Measurements from ENCODE around the gene CACNA1C.

CACNA1C gene

GRCh38 chr12:2553388-2554126, 500.8 kb downstream of the CACNA1C start:
- Histone ChIP-seq H3K27ac (no peak overlapping the region), H3K36me3 (replicated peaks) (no peaks in the 10 kb centered on the region), H3K4me3 (ENCODE audit: low read depth, low read length) (no peak overlapping the region), H3K27me3 (replicated peaks) (no peaks in the 10 kb centered on the region)
- DNase-seq: no peak
- TF ChIP-seq, protein P1, sequence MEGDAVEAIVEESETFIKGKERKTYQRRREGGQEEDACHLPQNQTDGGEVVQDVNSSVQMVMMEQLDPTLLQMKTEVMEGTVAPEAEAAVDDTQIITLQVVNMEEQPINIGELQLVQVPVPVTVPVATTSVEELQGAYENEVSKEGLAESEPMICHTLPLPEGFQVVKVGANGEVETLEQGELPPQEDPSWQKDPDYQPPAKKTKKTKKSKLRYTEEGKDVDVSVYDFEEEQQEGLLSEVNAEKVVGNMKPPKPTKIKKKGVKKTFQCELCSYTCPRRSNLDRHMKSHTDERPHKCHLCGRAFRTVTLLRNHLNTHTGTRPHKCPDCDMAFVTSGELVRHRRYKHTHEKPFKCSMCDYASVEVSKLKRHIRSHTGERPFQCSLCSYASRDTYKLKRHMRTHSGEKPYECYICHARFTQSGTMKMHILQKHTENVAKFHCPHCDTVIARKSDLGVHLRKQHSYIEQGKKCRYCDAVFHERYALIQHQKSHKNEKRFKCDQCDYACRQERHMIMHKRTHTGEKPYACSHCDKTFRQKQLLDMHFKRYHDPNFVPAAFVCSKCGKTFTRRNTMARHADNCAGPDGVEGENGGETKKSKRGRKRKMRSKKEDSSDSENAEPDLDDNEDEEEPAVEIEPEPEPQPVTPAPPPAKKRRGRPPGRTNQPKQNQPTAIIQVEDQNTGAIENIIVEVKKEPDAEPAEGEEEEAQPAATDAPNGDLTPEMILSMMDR (IDR thresholded peaks at IDR 0.05; ENCODE audit: low read depth, low read length, missing control alignments): no peak
- in situ Hi-C loops (cut with HindIII; ENCODE audit: low pct_ligation_motif_present, low sequenced_read_pairs): no loop called here

DNA sequence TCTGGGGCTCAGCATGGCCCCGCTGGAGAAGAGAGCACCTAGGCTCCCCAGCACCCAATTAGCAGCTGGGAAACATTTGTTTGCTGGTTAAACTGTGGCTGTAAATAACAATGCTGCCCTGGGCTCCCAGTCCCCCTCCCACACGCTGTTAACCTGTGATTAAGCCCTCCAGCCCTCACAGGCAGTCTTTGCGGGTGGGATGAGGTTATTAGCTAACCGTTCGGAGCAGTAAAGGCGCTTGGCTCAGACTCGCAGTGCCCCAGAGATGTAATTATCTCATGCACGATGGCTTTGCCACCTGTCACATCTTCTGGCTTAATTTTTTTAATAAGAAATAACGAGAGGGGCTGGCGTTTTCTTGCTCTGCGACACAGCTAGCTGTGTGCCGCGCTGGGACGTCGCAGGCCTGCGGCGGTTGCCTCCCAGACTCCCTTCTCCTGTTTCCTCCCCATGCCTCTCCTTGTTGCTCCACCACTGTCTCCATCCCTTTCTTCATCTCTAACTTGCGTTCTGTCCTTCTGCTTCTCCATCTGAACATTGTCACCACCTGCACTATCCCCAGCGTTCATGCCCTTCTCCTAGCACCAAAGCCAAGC, 502.8 kb downstream of the CACNA1C start:
- H3K27ac ChIP-seq: no peak overlapping the region
- TF ChIP-seq, protein P1 (IDR thresholded peaks at IDR 0.05; ENCODE audit: low read depth, low read length, missing control alignments): no peak
- H3K4me3 ChIP-seq (ENCODE audit: low read depth, low read length): no peak overlapping the region
- no peak for DNase-seq
- H3K36me3 ChIP-seq (replicated peaks): no peaks in the 10 kb centered on the region
- H3K27me3 ChIP-seq (replicated peaks): no peaks in the 10 kb centered on the region
- in situ Hi-C loops (cut with HindIII; ENCODE audit: low pct_ligation_motif_present, low sequenced_read_pairs): no loop called here

GRCh38 chr12:2557597-2557996, 504.8 kb downstream of the CACNA1C start:
- TF ChIP-seq, protein P1 (IDR thresholded peaks at IDR 0.05; ENCODE audit: low read depth, low read length, missing control alignments): no peak
- in situ Hi-C loops (cut with HindIII; ENCODE audit: low pct_ligation_motif_present, low sequenced_read_pairs): no loop called here
- DNase-seq: no peak
- H3K36me3 ChIP-seq (replicated peaks): no peaks in the 10 kb centered on the region
- H3K4me3 ChIP-seq (ENCODE audit: low read depth, low read length): no peak overlapping the region
- H3K27ac ChIP-seq: no peak overlapping the region
- H3K27me3 ChIP-seq (replicated peaks): no peaks in the 10 kb centered on the region

- Histone ChIP-seq H3K27ac (no peak overlapping the region), H3K36me3 (replicated peaks) (no peaks in the 10 kb centered on the region), H3K4me3 (ENCODE audit: low read depth, low read length) (no peak overlapping the region), H3K27me3 (replicated peaks) (no peaks in the 10 kb centered on the region)
- in situ Hi-C loops (cut with HindIII; ENCODE audit: low pct_ligation_motif_present, low sequenced_read_pairs): no loop called here
- TF ChIP-seq, protein P1 (IDR thresholded peaks at IDR 0.05; ENCODE audit: low read depth, low read length, missing control alignments): no peak
- no peak for DNase-seq
These were observed 507.1 kb downstream of the CACNA1C start for GRCh38 chr12:2559931-2560330.

GRCh38 chr12:2560356-2560755, 507.6 kb downstream of the CACNA1C start:
- no peaks in the 10 kb centered on the region for H3K36me3 ChIP-seq (replicated peaks)
- TF ChIP-seq, protein P1 (IDR thresholded peaks at IDR 0.05; ENCODE audit: low read depth, low read length, missing control alignments): no peak
- DNase-seq: no peak
- no peaks in the 10 kb centered on the region for H3K27me3 ChIP-seq (replicated peaks)
- no peak overlapping the region for H3K4me3 ChIP-seq (ENCODE audit: low read depth, low read length)
- in situ Hi-C loops (cut with HindIII; ENCODE audit: low pct_ligation_motif_present, low sequenced_read_pairs): no loop called here
- H3K27ac ChIP-seq: no peak overlapping the region

Data from brain microvascular endothelial cell (primary cell).